GM12878 (cell line): ENCODE data around the gene SLCO3A1. TPM values are rescaled to one million over a fixed set of nuclear protein-coding genes. Genes with fewer than 3 reads are reported as not detected.

Experiments used
- ATAC-seq: fragments of 200-7000 bp; cut with Tn5 transposase; 3 replicates; pipeline ENCODE4 v1.9.1; 2020; ENCODE audit warnings: mild to moderate bottlenecking, moderate library complexity
- BruUV-seq: library from RNA; stranded (reverse); fragments of 400-500 nt; replicated peaks from 2 replicates; lab custom pipeline; 2021; lab: Mats Ljungman, UMichigan
- CTCF ChIA-PET: fragments of 300-600 bp; sonication (Branson Sonifier 250); formaldehyde crosslinking; extraction: SDS; loops from one replicate; lab custom pipeline; 2021; ENCODE audit warnings: inconsistent platforms; lab: Yijun Ruan, JAX
- POLR2A ChIA-PET: fragments of 350-600 bp; formaldehyde crosslinking; extraction: SDS; loops from one replicate; lab custom pipeline; 2021; ENCODE audit warnings: inconsistent platforms; lab: Charles Lee
- RAD21 ChIA-PET: fragments of 300-600 bp; sonication (Branson Sonifier 250); formaldehyde crosslinking; loops from one replicate; lab custom pipeline; 2023; ENCODE audit warnings: antibody characterized with exemption; ENCODE audit not compliant: unreplicated experiment; lab: Charles Lee
- SMC1A ChIA-PET: fragments of 300-600 bp; sonication (Branson Sonifier 250); formaldehyde crosslinking; loops from one replicate; lab custom pipeline; 2023; ENCODE audit not compliant: unreplicated experiment, uncharacterized antibody; lab: Charles Lee
- DNase-seq: peaks from one replicate; pipeline ENCODE4 v3.0.0-alpha.2; 2011; ENCODE audit warnings: low read depth, low spot score
- FAIRE-seq: peaks from 3 replicates; lab custom pipeline; 2011; peaks lifted over from hg19 to GRCh38; lab: Jason Lieb, UNC
- H2AFZ ChIP-seq: 2 replicates; pipeline ENCODE4 v1.6.0; 2011; ENCODE audit warnings: low read depth, low read length, control low read depth; ENCODE audit not compliant: control insufficient read depth
- H3K27ac ChIP-seq: 2 replicates; pipeline ENCODE4 v1.5.1; 2011; ENCODE audit warnings: control low read depth; ENCODE audit not compliant: control insufficient read depth, insufficient read depth
- H3K27me3 ChIP-seq, 2 experiments: replicated peaks in 1 of 2; 2 replicates each; pipeline versions ENCODE4 v1.6.0 to v1.6.1; 2011; ENCODE audit warnings: low read length in 1 of 2; ENCODE audit not compliant: control insufficient read depth in 2 of 2, insufficient read depth in 2 of 2
- H3K36me3 ChIP-seq, 2 experiments: 2 replicates each; pipeline ENCODE4 v1.5.1; 2011; ENCODE audit warnings: low read length in 1 of 2; ENCODE audit not compliant: control insufficient read depth in 2 of 2, insufficient read depth in 2 of 2
- H3K4me1 ChIP-seq: 2 replicates; pipeline ENCODE4 v1.6.1; 2011; ENCODE audit warnings: mild to moderate bottlenecking, low read length, moderate library complexity, mixed read lengths; ENCODE audit not compliant: control insufficient read depth, insufficient read depth
- H3K4me2 ChIP-seq: 2 replicates; pipeline ENCODE4 v1.6.0; 2011; ENCODE audit warnings: control low read depth; ENCODE audit not compliant: control insufficient read depth, insufficient read depth
- H3K4me3 ChIP-seq: fragments of 200-600 bp; sonication (generic); 2 replicates; pipeline ENCODE4 v1.5.1; 2016
- H3K79me2 ChIP-seq: 2 replicates; pipeline ENCODE4 v1.6.0; 2011; ENCODE audit warnings: low read length; ENCODE audit not compliant: control insufficient read depth, insufficient read depth
- H3K9ac ChIP-seq: 2 replicates; pipeline ENCODE4 v1.8.0; 2011; ENCODE audit warnings: low read length, control low read depth, mixed read lengths; ENCODE audit not compliant: control insufficient read depth, insufficient read depth
- H3K9me3 ChIP-seq: replicated peaks from 3 replicates; pipeline ENCODE4 v1.5.1; 2011; ENCODE audit warnings: mild to moderate bottlenecking, low read length; ENCODE audit not compliant: control insufficient read depth, insufficient read depth
- H4K20me1 ChIP-seq: 2 replicates; pipeline ENCODE4 v1.6.0; 2011; ENCODE audit not compliant: control insufficient read depth, insufficient read depth
- CREM ChIP-seq: IDR thresholded peaks from 2 replicates; pipeline ENCODE4 v1.6.1; 2014; ENCODE audit warnings: antibody characterized with exemption, low read depth
- FOS ChIP-seq: IDR thresholded peaks from 3 replicates; pipeline ENCODE4 v1.6.1; 2011; ENCODE audit warnings: borderline replicate concordance; ENCODE audit not compliant: insufficient read length; ENCODE audit errors: extremely low read depth
- HDAC2 ChIP-seq: fragments of 200-600 bp; sonication (generic); IDR thresholded peaks from 2 replicates; pipeline ENCODE4 v1.6.1; 2017
- IKZF2 ChIP-seq, 2 experiments: fragments of 450-650 bp; IDR thresholded peaks; 2 replicates each; pipeline ENCODE4 v1.6.1; 2017; ENCODE audit warnings: mild to moderate bottlenecking in 2 of 2, moderate library complexity in 2 of 2
- MEF2B ChIP-seq: fragments of 450-650 bp; IDR thresholded peaks from 2 replicates; pipeline ENCODE4 v1.6.1; 2018; ENCODE audit warnings: mild to moderate bottlenecking, moderate library complexity; ENCODE audit not compliant: partially characterized antibody, poor library complexity, severe bottlenecking
- SPI1 ChIP-seq: IDR thresholded peaks from 2 replicates; pipeline ENCODE4 v1.6.1; 2011; ENCODE audit warnings: low read depth, mild to moderate bottlenecking, low read length, moderate library complexity, borderline replicate concordance; ENCODE audit not compliant: insufficient read depth
- TARDBP ChIP-seq: IDR thresholded peaks from 2 replicates; pipeline ENCODE4 v1.6.1; 2016; ENCODE audit warnings: borderline replicate concordance
- ZNF24 ChIP-seq: fragments of 450-650 bp; IDR thresholded peaks from 2 replicates; pipeline ENCODE4 v1.6.1; 2017; ENCODE audit warnings: antibody characterized with exemption, mild to moderate bottlenecking
- WGBS: methylation state at CpG from one replicate; pipeline ENCODE4 v1.1.6; 2016; ENCODE audit warnings: low lambda C conversion rate; ENCODE audit not compliant: insufficient replicate concordance, insufficient coverage; ENCODE audit errors: missing lambda C conversion rate; 5-methylcytosine and 5-hydroxymethylcytosine counted together
- in situ Hi-C: fragments of 300-500 bp; cut with MboI; formaldehyde crosslinking; loops from 9 replicates; pipeline ENCODE4 v1.14.3; 2018; ENCODE audit warnings: mixed read lengths
- intact Hi-C: fragments of 100-400 bp; cut with micrococcal nuclease; formaldehyde crosslinking; loops from one replicate; pipeline ENCODE4 v1.14.2; 2022; ENCODE audit not compliant: unreplicated experiment
- polyA plus RNA-seq, 11 experiments: library from polyadenylated mRNA; depleted of rRNA in 4 of 11; unstranded in 6 of 11; stranded (reverse) in 5 of 11; fragments of >200 nt; fragmentation: Nextera tagmentation in 4 of 11; fragmentation: Illumina TruSeq in 1 of 11; extraction: Ambion mirVana in 4 of 11; extraction: Trizol in 1 of 11; gene quantifications; 1 replicate in 1 of 11; 2 replicates in 10 of 11; pipeline versions ENCODE4 v1.2.1 to v1.2.3, GENCODE V29; 2011 to 2016; ENCODE audit warnings: inconsistent platforms in 2 of 11, missing spikeins in 2 of 11, low read depth in 1 of 11
- total RNA-seq, 4 experiments: library from RNA; depleted of rRNA in 3 of 4; stranded (reverse); fragments of >200 nt in 3 of 4; fragmentation: Illumina TruSeq in 1 of 4; extraction: Trizol in 1 of 4; gene quantifications; 2 replicates each; pipeline versions ENCODE4 v1.2.1 to v1.2.3, GENCODE V29; 2013 to 2021
- TF ChIP-seq, protein P1 (sequence below): fragments of 450-650 bp; formaldehyde crosslinking; IDR thresholded peaks from 2 replicates; pipeline ENCODE4 v1.5.0; 2022; ENCODE audit warnings: mild to moderate bottlenecking, missing genetic modification characterization

The SLCO3A1 gene
- total and polyA plus RNA-seq, 10 of the 15 experiments (the other 5 are each of a cell fraction or from before 2014, with no cell fraction given), result 0.05 to 5.9 (median 0.31) TPM

DNA sequence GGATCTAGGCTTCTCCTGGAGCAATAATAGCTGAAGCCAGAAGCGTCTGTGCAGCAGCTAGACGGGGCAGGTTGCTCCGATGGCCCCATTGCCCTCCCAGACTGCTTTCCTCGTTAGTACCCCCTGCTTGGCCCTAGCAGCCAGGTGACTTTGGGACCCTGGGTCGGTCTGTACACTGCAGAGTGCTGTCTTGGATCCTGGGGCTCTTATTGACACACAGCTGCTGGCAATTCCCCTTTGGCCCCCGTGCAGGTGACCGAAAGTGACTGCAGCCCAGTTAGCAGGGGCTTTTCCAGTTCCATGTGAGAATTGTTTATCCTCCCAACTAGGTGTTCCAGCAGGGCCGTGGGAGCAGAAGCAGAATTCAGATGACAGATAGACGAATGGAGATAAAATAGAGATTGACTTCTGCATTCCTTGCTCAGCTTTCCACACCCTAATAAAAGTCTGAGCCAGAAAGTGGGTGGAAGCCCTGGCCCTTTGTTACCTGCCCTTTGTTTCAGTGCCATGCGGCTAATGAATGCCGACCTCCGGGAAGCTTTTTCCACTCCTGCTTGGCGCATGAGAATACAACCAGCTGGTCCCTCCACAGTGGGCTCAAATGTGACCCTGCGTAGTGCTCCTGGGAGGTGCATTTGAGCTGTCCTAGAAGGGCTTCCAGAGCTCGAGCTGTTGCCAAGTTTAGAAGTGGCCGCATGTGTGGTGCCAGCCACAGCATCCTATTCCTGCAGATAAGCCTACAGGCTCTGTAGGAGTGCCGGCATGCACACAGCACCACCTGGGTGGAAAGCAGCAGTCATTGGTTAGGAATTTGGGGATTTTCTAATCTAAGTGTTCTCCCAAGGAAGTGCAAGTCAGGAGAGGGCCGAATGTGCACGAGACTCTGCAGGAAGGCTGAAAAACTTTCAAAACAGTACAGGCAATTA, 94.4 kb downstream of the SLCO3A1 start:
- SMC1A ChIA-PET, result no interaction called here
- intact Hi-C loops, result no loop called here
- BruUV-seq, result no TSS peak
- no peak for ATAC-seq
- CTCF ChIA-PET, result interaction anchor here (1.0 kb wide), 1 partner anchor 242 kb away, joined by 3 read pairs; no protein-coding TSS in a partner anchor
- H3K4me2 ChIP-seq, result no peak overlapping the region
- RAD21 ChIA-PET, result interaction anchor here (1.1 kb wide), 1 partner anchor 130 kb away, joined by 3 read pairs; no protein-coding TSS in a partner anchor
- no peaks in the 10 kb centered on the region for H3K36me3 ChIP-seq
- WGBS, result 21% methylated on average over 19 of the region's 19 CpGs
- no peak for TF ChIP-seq ZNF24
- TF ChIP-seq MEF2B, result no peak
- TF ChIP-seq, all 136 proteins: peak for 0
- Histone ChIP-seq H4K20me1 (no peaks in the 10 kb centered on the region), H3K27ac (no peak overlapping the region), H3K9ac (no peak overlapping the region), H3K9me3 (no peaks in the 10 kb centered on the region), H3K79me2 (no peaks in the 10 kb centered on the region), H3K4me3 (no peak overlapping the region), H3K4me1 (no peaks in the 10 kb centered on the region), H3K27me3 (no peaks in the 10 kb centered on the region), H2AFZ (no peak overlapping the region)
- no peak for FAIRE-seq
- DNase-seq, result no peak
- in situ Hi-C loops, result no loop called here
- POLR2A ChIA-PET, result no interaction called here

DNA sequence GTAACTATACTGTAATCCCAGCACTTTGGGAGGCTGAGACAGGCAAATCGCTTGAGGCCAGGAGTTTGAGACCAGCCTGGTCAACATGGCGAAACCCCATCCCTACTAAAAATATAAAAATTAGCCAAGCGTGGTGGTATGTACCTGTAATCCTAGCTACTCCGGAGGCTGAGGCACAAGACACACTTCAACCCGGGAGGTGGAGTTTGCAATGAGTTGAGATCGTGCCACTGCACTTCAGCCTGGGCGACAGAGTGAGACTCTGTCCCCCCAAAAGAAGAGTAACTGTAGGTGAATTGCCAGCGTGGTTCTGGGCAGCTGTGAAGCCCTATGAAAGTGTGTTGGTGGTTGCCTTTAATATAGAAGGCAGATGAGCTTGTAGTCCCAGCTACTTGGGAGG, 95.9 kb downstream of the SLCO3A1 start:
- BruUV-seq, result no TSS peak
- H3K9ac ChIP-seq, result no peak overlapping the region
- H3K36me3 ChIP-seq, result no peaks in the 10 kb centered on the region
- DNase-seq (no peak), ATAC-seq (no peak), FAIRE-seq (no peak)
- no peaks in the 10 kb centered on the region for H3K79me2 ChIP-seq
- H3K4me2 ChIP-seq, result no peak overlapping the region
- ChIA-PET CTCF (no interaction called here), SMC1A (no interaction called here), RAD21 (no interaction called here), POLR2A (no interaction called here)
- intact Hi-C loops, result no loop called here
- H3K27ac ChIP-seq, result no peak overlapping the region
- no peak overlapping the region for H3K4me3 ChIP-seq
- H2AFZ ChIP-seq, result no peak overlapping the region
- in situ Hi-C loops, result no loop called here
- no peaks in the 10 kb centered on the region for H4K20me1 ChIP-seq
- no peaks in the 10 kb centered on the region for H3K4me1 ChIP-seq
- WGBS, result 34% methylated on average over 8 of the region's 8 CpGs
- H3K27me3 ChIP-seq, result no peaks in the 10 kb centered on the region; a peak in 1 of 4 replicates
- no peaks in the 10 kb centered on the region for H3K9me3 ChIP-seq
- TF ChIP-seq, protein P1, sequence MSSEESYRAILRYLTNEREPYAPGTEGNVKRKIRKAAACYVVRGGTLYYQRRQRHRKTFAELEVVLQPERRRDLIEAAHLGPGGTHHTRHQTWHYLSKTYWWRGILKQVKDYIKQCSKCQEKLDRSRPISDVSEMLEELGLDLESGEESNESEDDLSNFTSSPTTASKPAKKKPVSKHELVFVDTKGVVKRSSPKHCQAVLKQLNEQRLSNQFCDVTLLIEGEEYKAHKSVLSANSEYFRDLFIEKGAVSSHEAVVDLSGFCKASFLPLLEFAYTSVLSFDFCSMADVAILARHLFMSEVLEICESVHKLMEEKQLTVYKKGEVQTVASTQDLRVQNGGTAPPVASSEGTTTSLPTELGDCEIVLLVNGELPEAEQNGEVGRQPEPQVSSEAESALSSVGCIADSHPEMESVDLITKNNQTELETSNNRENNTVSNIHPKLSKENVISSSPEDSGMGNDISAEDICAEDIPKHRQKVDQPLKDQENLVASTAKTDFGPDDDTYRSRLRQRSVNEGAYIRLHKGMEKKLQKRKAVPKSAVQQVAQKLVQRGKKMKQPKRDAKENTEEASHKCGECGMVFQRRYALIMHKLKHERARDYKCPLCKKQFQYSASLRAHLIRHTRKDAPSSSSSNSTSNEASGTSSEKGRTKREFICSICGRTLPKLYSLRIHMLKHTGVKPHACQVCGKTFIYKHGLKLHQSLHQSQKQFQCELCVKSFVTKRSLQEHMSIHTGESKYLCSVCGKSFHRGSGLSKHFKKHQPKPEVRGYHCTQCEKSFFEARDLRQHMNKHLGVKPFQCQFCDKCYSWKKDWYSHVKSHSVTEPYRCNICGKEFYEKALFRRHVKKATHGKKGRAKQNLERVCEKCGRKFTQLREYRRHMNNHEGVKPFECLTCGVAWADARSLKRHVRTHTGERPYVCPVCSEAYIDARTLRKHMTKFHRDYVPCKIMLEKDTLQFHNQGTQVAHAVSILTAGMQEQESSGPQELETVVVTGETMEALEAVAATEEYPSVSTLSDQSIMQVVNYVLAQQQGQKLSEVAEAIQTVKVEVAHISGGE (CRISPR knock-in tag), result no peak
- TF ChIP-seq CREM, result no peak
- no peak for TF ChIP-seq IKZF2 (IDR thresholded peaks at IDR 0.05)
- no peak for TF ChIP-seq FOS
- no peak for TF ChIP-seq HDAC2
- no peak for TF ChIP-seq TARDBP
- TF ChIP-seq SPI1, result no peak
